HG02571 (cell line): ENCODE results near the gene HOXB1.

Experiments used
- ATAC-seq: cut with Tn5 transposase; IDR thresholded peaks from one replicate; pipeline ENCODE4 v1.9.1; 2021; ENCODE audit warnings: mild to moderate bottlenecking, moderate library complexity; ENCODE audit not compliant: unreplicated experiment

Gene HOXB1

DNA sequence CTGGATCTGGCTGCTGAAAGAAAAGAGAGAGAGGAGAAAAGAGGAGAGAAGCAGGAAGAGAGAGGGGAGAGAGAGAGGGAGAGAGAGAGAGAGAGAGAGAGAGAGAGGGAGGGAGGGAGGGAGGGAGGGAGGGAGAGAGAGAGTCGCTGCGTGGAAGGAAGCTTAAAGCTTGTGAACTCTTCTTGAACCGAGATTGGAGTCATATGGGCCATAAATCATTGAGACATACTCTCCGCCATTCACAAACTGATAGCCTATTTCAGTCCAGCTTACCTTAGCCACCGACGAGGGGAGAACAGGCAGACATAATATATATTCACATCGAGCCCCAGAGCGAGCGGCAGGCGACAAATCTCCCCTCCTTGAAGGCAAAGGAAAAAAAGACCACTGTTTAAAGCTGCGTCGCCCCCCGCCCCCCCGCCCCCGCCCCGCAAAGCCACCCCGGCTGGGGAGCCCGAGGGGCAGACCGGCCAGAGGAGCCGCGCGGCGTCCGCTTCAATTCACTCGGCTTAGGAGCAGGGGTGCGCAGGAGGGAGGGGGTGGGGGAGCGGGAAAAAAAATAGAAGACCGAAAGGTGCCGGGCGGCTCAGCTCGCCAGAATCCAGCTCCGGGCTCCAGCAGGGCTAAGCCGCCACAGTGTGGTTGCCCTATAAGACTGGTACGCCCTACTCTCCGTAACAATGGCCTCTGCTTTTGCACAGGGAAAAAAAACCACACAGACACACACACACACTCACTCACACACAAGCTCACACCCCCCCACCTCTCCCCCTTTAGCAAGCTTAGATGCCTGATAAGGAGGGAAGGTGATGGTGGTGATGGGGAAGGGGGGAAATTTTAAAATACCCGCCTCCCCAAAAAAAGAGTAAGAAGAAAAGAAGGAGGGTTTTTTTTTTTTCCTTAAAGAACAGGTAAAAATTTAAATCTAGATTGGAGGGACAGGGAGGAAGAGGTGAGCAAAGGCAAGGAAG is 24.7 kb upstream of the HOXB1 start:
- no peak for ATAC-seq

DNA sequence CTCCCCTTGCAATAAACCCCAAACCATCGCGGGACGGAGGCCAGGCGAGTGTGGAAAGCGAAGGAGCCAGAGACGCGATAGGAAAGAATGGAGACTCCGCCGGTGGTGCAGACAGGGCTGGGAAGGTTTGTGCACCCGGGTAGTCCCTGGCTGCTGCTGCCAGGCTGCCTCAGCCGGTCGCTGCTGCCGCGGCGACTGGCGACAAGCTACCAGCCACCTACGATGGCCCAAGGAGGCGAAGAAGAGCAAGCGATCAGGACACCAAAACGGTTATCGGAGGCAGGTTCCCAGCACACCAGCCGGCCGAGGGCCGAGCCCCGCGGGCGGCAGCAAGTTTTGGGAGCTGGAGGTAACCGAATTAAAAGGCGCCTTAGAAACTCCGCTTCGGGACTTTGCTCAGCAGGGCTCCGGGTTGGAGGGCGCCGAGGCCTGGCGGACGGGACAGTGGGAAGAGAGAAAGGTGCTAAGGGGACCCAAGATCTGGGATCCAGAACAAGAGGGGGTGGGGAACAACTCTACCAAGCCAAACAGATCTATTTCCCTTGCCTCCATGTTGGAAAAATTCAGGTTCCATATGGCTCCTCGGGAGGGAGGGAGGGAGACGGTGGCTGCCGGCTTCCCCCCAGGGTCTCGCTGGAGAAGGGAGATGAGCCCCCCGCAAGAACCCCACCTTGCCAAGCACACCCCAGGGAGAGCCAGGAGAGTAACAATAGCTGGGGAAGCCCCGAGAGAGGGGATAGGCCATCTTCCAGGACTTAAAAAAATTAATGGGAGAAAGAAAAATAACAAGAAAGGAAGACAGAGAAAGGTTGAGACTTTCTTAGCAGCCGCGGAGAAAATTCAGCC is 23.8 kb upstream of the HOXB1 start:
- ATAC-seq, result no peak

- ATAC-seq, result no peak
These were observed 23.0 kb upstream of the HOXB1 start for GRCh38 chr17:48553826-48554225.

DNA sequence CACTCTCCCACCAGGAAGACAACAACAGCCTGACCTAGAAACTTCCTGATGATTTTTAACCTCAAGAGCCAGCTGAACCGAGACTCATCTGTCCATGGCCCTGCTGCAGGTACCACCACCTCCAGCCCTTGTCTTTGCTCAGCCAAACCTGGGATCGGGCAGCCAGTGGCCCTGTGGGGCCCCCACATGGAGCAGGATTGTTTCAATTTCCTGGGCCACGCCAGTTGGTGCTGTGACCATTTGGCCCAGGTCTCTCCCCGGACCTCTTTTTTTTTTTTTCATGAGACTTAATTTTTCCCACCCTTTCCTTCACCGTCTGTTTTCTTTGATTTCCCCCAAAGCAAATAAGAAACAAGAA is 22.4 kb upstream of the HOXB1 start:
- ATAC-seq, result no peak

DNA sequence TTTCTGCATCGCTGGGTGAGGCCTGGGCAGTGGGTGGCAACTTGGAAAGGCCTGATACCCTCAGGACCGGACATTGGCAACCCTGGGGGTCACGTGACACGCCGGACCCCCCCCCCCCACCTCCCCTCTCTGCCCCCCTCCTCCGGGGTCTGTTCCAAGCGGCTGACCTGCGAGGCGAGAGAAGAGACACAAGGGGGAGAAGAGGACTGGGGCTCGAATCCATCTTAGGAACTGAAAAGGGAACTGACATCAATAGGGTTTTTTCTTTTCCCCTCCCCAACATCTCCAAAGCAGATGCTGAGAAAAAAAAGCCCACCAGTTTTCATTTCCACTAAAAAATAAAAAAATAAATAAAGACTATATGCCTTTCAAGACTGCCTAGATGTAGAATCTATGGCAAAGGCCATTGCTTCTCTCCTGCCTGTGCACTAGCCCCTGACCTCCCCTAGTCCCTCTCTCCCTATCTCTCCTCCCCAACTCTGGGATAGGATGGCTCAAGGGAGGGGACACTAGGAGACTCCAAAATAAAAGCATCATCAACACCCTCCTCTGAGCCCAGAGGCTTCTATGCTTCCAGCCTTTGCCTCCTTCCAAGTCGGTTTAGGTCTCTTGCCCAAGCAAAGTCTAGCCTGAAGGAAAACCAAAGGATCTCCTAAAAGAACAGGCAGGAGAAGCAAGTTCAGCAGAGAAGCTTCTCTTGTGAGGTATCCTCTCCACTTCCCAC is 21.8 kb upstream of the HOXB1 start:
- ATAC-seq, result no peak

DNA sequence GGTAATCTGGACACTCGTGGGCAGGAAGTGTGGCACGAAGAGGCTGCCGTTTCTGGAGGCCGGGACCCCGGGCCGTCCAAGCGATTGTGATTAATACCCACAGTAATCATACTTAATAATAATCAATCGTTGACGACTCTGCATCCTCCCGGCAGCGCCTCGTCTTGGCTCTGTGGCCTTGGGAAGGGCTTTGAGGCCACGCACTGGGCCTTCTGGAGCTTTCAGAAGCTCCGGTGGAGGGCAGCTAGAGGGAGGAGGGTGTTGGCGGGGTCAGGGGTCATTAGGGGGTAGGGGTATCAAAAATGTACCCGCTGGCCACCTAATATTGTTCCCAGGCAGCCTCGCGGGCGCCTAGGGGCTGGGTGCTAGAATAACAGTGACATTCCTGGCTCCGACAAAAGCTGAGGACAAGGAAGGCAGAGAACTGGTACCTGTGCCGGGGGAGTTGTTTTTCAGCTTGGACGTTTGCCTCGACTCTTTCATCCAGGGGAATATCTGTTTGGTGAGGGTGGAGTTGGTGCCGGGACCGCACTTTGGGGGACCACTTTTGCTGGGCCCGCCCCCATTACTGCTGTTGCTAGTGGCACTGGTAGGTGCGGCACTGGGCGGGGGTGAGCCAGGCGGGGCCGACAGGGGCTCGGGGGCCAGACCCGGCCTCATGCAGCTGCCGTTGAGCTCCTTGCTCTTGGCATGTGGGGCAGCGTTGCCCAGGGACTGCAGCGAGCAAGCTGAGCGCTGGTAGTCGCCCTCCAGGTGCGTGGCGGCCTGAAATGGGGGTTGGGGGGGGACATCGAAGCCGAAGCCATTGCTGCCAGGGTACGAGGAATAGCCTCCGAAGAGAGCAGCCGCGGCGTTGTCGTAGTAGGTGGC is 21.0 kb upstream of the HOXB1 start:
- ATAC-seq, result no peak

DNA sequence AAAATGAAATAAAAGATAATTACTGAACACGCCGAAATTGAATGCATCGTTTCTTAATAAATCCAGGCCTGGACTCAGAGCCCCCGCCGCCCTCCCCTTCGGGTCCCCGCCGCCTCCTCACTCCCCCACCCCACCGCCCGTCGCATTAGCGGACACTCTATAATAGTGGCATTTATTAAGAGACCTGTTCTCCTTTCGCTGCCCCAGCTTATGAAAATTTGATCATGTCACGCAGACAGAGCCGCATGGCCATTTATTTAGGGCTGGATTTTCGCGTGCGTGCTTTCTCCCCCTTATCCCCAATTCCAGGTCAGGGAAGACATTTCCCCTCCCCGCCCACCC is 20.4 kb upstream of the HOXB1 start:
- no peak for ATAC-seq

DNA sequence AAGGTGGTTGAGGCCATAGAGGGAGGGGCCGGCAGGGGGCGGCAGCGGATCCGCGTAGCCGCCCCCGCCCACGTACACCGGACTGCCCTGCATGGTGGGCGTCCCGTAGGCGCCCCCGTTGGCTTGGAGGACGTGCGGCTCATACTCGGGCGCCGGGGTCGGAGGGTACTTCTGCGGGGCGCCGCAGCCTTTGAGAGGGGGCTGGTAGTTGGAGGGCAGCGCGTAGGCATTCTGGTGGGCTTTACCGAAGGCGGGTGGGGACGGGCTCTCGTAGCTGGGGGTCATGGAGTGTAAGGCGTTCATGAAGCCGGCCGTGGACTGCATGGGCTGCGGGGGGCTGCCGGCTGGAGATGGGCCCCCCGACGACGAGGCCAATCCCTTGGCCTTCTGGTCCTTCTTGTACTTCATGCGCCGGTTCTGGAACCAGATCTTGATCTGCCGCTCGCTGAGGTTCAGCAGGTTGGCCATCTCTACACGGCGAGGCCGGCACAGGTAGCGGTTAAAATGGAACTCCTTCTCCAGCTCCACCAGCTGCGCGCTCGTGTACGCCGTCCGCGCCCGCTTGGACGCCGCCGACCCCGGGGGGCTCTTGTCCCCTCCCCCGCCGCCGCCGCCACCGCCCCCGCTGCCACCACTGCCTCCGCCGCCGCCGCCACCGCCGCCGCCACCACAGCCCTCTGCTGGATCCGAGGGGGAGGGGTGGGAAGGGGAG is 19.8 kb upstream of the HOXB1 start:
- no peak for ATAC-seq

DNA sequence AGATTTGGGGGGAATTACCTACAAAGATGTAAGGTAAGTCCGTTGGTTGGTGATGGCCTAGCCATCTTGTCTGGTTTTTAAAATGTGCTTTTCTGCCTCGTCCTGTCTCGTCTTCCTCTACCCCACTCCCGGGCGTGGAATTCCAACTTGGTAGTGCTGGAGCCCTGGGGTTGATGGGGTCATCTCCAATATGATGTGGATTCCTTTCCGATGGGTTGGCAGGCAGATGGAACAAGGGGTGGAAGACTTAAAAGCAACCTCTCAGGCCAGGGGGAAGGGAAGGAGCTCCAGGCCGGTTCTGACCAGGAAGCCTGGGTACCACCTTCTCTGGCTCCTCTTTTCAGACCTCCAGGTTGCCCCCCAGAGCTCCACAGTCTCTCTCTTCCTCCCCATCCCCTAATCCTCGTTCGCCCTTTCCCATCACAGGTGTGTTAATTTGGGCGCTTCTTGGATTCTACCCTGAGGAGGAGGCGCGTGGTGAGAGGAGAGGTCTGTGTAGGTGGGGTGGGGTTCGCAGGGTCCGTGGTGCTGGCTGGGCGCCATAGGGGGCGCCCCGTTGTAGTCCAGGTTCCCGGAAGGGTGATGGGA is 19.2 kb upstream of the HOXB1 start:
- ATAC-seq, result no peak

- ATAC-seq, result no peak
These were observed 18.4 kb upstream of the HOXB1 start for GRCh38 chr17:48549281-48549630.

GRCh38 chr17:48548523-48549280 is 17.9 kb upstream of the HOXB1 start:
- ATAC-seq, result no peak

GRCh38 chr17:48547808-48548522 is 17.2 kb upstream of the HOXB1 start:
- ATAC-seq, result no peak

- ATAC-seq, result no peak
These were observed 16.4 kb upstream of the HOXB1 start for GRCh38 chr17:48546924-48547807.

DNA sequence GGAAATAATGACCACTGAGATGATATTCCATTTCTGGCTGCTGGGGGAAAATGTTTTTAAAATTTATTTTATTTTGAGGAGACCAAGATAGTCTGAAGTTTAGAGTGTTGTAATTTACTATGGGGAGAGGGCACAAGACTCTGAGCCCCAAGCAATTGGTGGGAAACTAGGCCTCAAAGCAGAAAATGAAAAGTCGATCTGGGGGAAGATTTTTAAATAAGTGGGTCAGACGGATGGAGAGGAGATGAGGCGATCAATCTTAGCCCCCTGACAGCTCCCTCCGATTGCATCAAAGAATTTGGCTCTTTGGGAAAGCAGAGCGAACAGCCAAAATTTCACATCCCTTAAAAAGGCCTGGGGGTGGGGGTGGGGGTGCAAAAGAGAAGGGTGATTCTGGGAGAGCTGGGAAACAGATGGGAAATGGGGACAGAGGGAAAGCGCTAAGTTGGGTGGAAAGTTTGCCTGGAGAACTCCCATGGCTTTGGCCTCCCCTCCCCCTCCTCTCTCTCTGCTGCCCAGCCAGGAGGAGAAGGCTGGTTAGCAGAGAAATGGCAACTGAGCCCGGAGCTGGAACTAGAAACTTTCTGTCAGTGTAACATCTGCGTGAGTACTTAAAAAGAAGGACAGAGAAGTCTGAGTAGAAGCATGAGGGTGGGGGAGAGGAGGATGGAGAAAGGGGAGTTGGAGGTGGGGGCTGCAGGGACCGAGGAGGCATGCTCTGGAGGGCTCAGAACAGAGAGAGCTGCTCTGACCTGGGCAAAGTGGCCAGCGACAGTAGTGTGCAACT is 15.5 kb upstream of the HOXB1 start:
- ATAC-seq, result no peak

DNA sequence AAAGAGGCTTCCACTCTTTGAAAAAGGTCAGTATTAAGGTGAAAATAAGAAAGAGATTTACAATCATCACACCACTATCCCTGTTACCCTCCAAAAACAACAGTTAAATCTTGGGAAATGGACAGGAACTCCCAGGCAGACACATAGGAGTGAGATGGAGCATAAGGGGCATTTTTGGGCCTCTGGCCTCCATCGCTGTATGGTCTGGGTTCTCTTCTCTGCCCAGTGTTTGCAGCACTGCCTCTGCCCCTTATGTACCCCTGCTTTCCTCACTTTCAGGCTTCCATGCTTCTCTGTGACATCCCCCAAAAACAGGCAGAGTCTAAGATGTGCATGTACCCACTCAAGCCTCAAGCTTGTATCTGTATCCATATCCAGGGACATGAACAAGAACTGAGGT is 14.7 kb upstream of the HOXB1 start:
- no peak for ATAC-seq

DNA sequence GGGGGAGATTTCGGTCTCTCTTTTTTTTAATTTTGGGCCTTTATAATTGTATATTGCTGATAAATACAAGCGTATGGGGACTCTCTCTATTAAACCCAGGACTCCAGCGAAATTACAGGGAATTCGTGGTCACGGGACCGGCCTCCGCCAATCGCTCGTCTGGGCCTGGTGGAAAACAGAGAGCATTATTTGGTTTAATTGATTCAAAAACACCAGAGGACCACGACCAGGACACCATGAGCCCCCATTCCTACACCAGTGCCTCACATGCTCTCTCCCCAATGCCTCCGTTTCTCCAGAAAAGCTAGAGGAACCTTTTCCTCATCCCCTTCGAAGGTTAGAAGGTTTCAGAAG is 14.2 kb upstream of the HOXB1 start, which contains the start of gene HOXB2:
HOXB2 (minus strand) TSS at position 88 of the 354 bp plus-strand sequence. CDS start 198 bp downstream, outside the sequence.
- no peak for ATAC-seq
